H9 (cell line): ENCODE results near the gene CEACAM20. TPM values are rescaled to one million over a fixed set of nuclear protein-coding genes. Genes with fewer than 3 reads are reported as not detected.

ENCODE experiments used
- DNase-seq: peaks from one replicate; pipeline ENCODE4 v3.0.0-alpha.2; 2017
- H2AFZ ChIP-seq: one replicate; pipeline ENCODE4 v1.6.1; 2013; ENCODE audit warnings: mild to moderate bottlenecking, low read length, control low read depth, moderate library complexity
- H2AK5ac ChIP-seq: 2 replicates; pipeline ENCODE4 v1.6.1; 2013; ENCODE audit warnings: low read length, control low read depth, mixed read lengths; ENCODE audit not compliant: insufficient read length
- H2BK120ac ChIP-seq: one replicate; pipeline ENCODE4 v1.6.1; 2013; ENCODE audit warnings: low read depth, mild to moderate bottlenecking, low read length, control low read depth, inconsistent platforms; ENCODE audit not compliant: poor library complexity, severe bottlenecking
- H2BK12ac ChIP-seq: 2 replicates; pipeline ENCODE4 v1.6.1; 2013; ENCODE audit warnings: low read length, control low read depth, mixed read lengths, low read depth; ENCODE audit not compliant: insufficient read length
- H2BK15ac ChIP-seq: 2 replicates; pipeline ENCODE4 v1.6.1; 2013; ENCODE audit warnings: low read depth, low read length, control low read depth
- H2BK20ac ChIP-seq: one replicate; pipeline ENCODE4 v1.6.1; 2013; ENCODE audit warnings: low read depth, mild to moderate bottlenecking, low read length, control low read depth, inconsistent platforms; ENCODE audit not compliant: poor library complexity, severe bottlenecking
- H2BK5ac ChIP-seq: 2 replicates; pipeline ENCODE4 v1.6.1; 2013; ENCODE audit warnings: low read length, control low read depth, mixed read lengths; ENCODE audit not compliant: insufficient read length
- H3K14ac ChIP-seq: 2 replicates; pipeline ENCODE4 v1.6.1; 2013; ENCODE audit warnings: low read length, control low read depth; ENCODE audit not compliant: insufficient read depth
- H3K18ac ChIP-seq: 2 replicates; pipeline ENCODE4 v1.6.1; 2013; ENCODE audit warnings: low read depth, mild to moderate bottlenecking, mixed read lengths, low read length, control low read depth; ENCODE audit not compliant: insufficient read length
- H3K23ac ChIP-seq: 2 replicates; pipeline ENCODE4 v1.6.1; 2013; ENCODE audit warnings: low read length, control low read depth, mixed read lengths, low read depth; ENCODE audit not compliant: insufficient read length
- H3K23me2 ChIP-seq: 2 replicates; pipeline ENCODE4 v1.6.1; 2013; ENCODE audit warnings: low read depth, mild to moderate bottlenecking, mixed read lengths, low read length, control low read depth; ENCODE audit not compliant: insufficient read length, poor library complexity, severe bottlenecking
- H3K27ac ChIP-seq: 2 replicates; pipeline ENCODE4 v1.5.1; 2013; ENCODE audit warnings: low read length, control low read depth, mixed read lengths, low read depth; ENCODE audit not compliant: insufficient read length
- H3K27me3 ChIP-seq: 2 replicates; pipeline ENCODE4 v1.6.1; 2013; ENCODE audit warnings: low read length, control low read depth, inconsistent platforms; ENCODE audit not compliant: insufficient read depth
- H3K4ac ChIP-seq: 2 replicates; pipeline ENCODE4 v1.6.1; 2013; ENCODE audit warnings: low read depth, mild to moderate bottlenecking, control low read depth, inconsistent platforms, low read length, moderate library complexity
- H3K4me1 ChIP-seq: 2 replicates; pipeline ENCODE4 v1.6.1; 2013; ENCODE audit warnings: low read length, control low read depth, inconsistent platforms; ENCODE audit not compliant: insufficient read depth
- H3K4me2 ChIP-seq: 2 replicates; pipeline ENCODE4 v1.6.1; 2013; ENCODE audit warnings: low read length, control low read depth, mixed read lengths; ENCODE audit not compliant: insufficient read length, insufficient read depth
- H3K56ac ChIP-seq: 2 replicates; pipeline ENCODE4 v1.6.1; 2013; ENCODE audit warnings: low read depth, mild to moderate bottlenecking, mixed read lengths, low read length, control low read depth; ENCODE audit not compliant: insufficient read length
- H3K79me1 ChIP-seq: 2 replicates; pipeline ENCODE4 v1.6.1; 2013; ENCODE audit warnings: low read depth, mild to moderate bottlenecking, moderate library complexity, low read length, control low read depth, inconsistent platforms; ENCODE audit not compliant: insufficient read depth, poor library complexity, severe bottlenecking
- H3K79me2 ChIP-seq: 2 replicates; pipeline ENCODE4 v1.6.1; 2013; ENCODE audit warnings: low read length, control low read depth, inconsistent platforms; ENCODE audit not compliant: insufficient read depth
- H3K9ac ChIP-seq: 2 replicates; pipeline ENCODE4 v1.6.1; 2013; ENCODE audit warnings: low read length, control low read depth, mixed read lengths; ENCODE audit not compliant: insufficient read length; ENCODE audit errors: extremely low read depth
- H3K9me3 ChIP-seq: one replicate; pipeline ENCODE4 v1.6.1; 2013; ENCODE audit warnings: low read depth, low read length, inconsistent platforms; ENCODE audit not compliant: control insufficient read depth
- H3T11ph ChIP-seq: one replicate; pipeline ENCODE4 v1.6.1; 2013; ENCODE audit warnings: mild to moderate bottlenecking, low read length, control low read depth, inconsistent platforms
- H4K20me1 ChIP-seq: one replicate; pipeline ENCODE4 v1.6.1; 2013; ENCODE audit not compliant: control insufficient read depth, insufficient read length, insufficient read depth
- H4K5ac ChIP-seq: 2 replicates; pipeline ENCODE4 v1.6.1; 2013; ENCODE audit warnings: low read depth, mild to moderate bottlenecking, mixed read lengths, low read length, control low read depth; ENCODE audit not compliant: insufficient read length
- H4K8ac ChIP-seq: replicated peaks from 2 replicates; pipeline ENCODE4 v1.6.1; 2013; ENCODE audit warnings: low read length, control low read depth, mixed read lengths, low read depth; ENCODE audit not compliant: insufficient read length
- H4K91ac ChIP-seq: 2 replicates; pipeline ENCODE4 v1.6.1; 2013; ENCODE audit warnings: low read depth, mild to moderate bottlenecking, moderate library complexity, mixed read lengths, low read length, control low read depth; ENCODE audit not compliant: insufficient read length
- H3K27ac Mint-ChIP-seq, 3 experiments: 2 replicates in 2 of 3; 3 replicates in 1 of 3; pipeline ENCODE4 v1.8.0; 2020 to 2021; ENCODE audit warnings: mixed read lengths in 3 of 3, mild to moderate bottlenecking in 1 of 3, moderate library complexity in 1 of 3
- H3K27me3 Mint-ChIP-seq: 2 replicates; pipeline ENCODE4 v1.8.0; 2021; ENCODE audit warnings: low read depth, mild to moderate bottlenecking, moderate library complexity, mixed read lengths
- H3K36me3 Mint-ChIP-seq, 3 experiments: 2 replicates in 2 of 3; 3 replicates in 1 of 3; pipeline ENCODE4 v1.8.0; 2020 to 2021; ENCODE audit warnings: low read depth in 3 of 3, mixed read lengths in 3 of 3; ENCODE audit not compliant: insufficient read depth in 1 of 3
- H3K4me1 Mint-ChIP-seq, 2 experiments: 2 replicates each; pipeline ENCODE4 v1.8.0; 2020; ENCODE audit warnings: mixed read lengths in 2 of 2
- H3K4me3 Mint-ChIP-seq, 2 experiments: 2 replicates in 1 of 2; 3 replicates in 1 of 2; pipeline ENCODE4 v1.8.0; 2020 to 2021; ENCODE audit warnings: mild to moderate bottlenecking in 2 of 2, mixed read lengths in 2 of 2, moderate library complexity in 1 of 2
- H3K9me3 Mint-ChIP-seq, 2 experiments: 2 replicates in 1 of 2; 3 replicates in 1 of 2; pipeline ENCODE4 v1.8.0; 2020; ENCODE audit warnings: mild to moderate bottlenecking in 2 of 2, mixed read lengths in 2 of 2, moderate library complexity in 1 of 2
- CTCF ChIP-seq: fragments of 200-600 bp; sonication (generic); conservative IDR thresholded peaks from 3 replicates; pipeline ENCODE4 v1.8.0; 2021; ENCODE audit warnings: antibody characterized with exemption, mild to moderate bottlenecking
- WGBS: extraction: QIAGEN DNeasy Blood & Tissue Kit; methylation state at CpG from one replicate; pipeline ENCODE4 v1.1.7; 2013; ENCODE audit warnings: missing lambda C conversion rate, low lambda C conversion rate, mixed read lengths; ENCODE audit not compliant: insufficient read length; ENCODE audit errors: extremely low coverage; 5-methylcytosine and 5-hydroxymethylcytosine counted together
- total RNA-seq: library from RNA; stranded (reverse); gene quantifications from 2 replicates; pipeline ENCODE4 v1.2.1, GENCODE V29; 2021

Gene CEACAM20
- total RNA-seq, 1 experiment from 2014 or later, result not detected

- Histone ChIP-seq H2AFZ (no peak overlapping the region), H4K8ac (no peak overlapping the region), H4K20me1 (no peaks in the 10 kb centered on the region), H3K14ac (no peak overlapping the region), H2BK120ac (no peak overlapping the region), H3K23me2 (no peaks in the 10 kb centered on the region), H3K27ac (no peak overlapping the region), H3K4me2 (no peak overlapping the region), H3K4me1 (no peaks in the 10 kb centered on the region), H3K79me2 (no peaks in the 10 kb centered on the region), H2BK20ac (no peak overlapping the region), H2BK15ac (no peak overlapping the region), H2BK5ac (no peak overlapping the region), H4K91ac (no peak overlapping the region), H3K56ac (no peak overlapping the region), H2AK5ac (no peak overlapping the region), H3T11ph (no peak overlapping the region), H2BK12ac (no peak overlapping the region), H4K5ac (no peak overlapping the region), H3K4ac (no peak overlapping the region), H3K9me3 (no peaks in the 10 kb centered on the region), H3K9ac (no peak overlapping the region), H3K23ac (no peak overlapping the region), H3K27me3 (no peaks in the 10 kb centered on the region), H3K18ac (no peak overlapping the region), H3K79me1 (no peaks in the 10 kb centered on the region)
- H3K27me3 Mint-ChIP-seq, result peaks cover 20% of the 10 kb centered on the region
- H3K9me3 Mint-ChIP-seq, result peaks cover 11 to 17% of the 10 kb centered on the region in 2 experiments; a peak in 4 of 5 replicates
- no peaks in the 10 kb centered on the region; a peak in 2 of 7 replicates for H3K36me3 Mint-ChIP-seq
- no peaks in the 10 kb centered on the region for H3K4me1 Mint-ChIP-seq
- TF ChIP-seq CTCF, result peak; percentile 90
- peak; percentile 91 for DNase-seq
- WGBS, result no CpG with 5 or more reads among the region's 5 CpGs
- H3K27ac Mint-ChIP-seq, result no peak overlapping the region
- no peak overlapping the region for H3K4me3 Mint-ChIP-seq
Observed at GRCh38 chr19:44552324-44552723, 22.8 kb upstream of the CEACAM20 start.
